SU-DHL-6 (cell line): ENCODE data around the gene INKA2.

Source experiments
- CTCF ChIP-seq: fragments of 200-600 bp; sonication (generic); IDR thresholded peaks from one replicate; pipeline ENCODE4 v1.5.1; 2017; ENCODE audit warnings: antibody characterized with exemption, mild to moderate bottlenecking, low read length, moderate library complexity; ENCODE audit not compliant: insufficient read depth, poor library complexity, severe bottlenecking
- EZH2phosphoT487 ChIP-seq: fragments of 200-600 bp; sonication (generic), shearing (Covaris generic); conservative IDR thresholded peaks from 2 replicates; pipeline ENCODE4 v1.6.1; 2018; ENCODE audit warnings: mild to moderate bottlenecking, antibody characterized with exemption, low read length, moderate library complexity, mixed read lengths

GRCh38 chr1:111776391-111776790, 37.2 kb upstream of the INKA2 start:
- TF ChIP-seq CTCF (no peak), EZH2phosphoT487 (no peak)
